Hepatocyte (in vitro differentiated cells): ENCODE data around the gene PDE4B.

Source experiments
- CTCF ChIP-seq: fragments of 200-600 bp; sonication (generic); IDR thresholded peaks from 2 replicates; pipeline ENCODE4 v1.5.1; 2016; ENCODE audit warnings: antibody characterized with exemption, mild to moderate bottlenecking; ENCODE audit not compliant: poor library complexity
- EZH2 ChIP-seq: fragments of 200-600 bp; sonication (generic); IDR thresholded peaks from 2 replicates; pipeline ENCODE4 v1.6.1; 2016; ENCODE audit warnings: antibody characterized with exemption, mild to moderate bottlenecking, borderline replicate concordance
- EZH2phosphoT487 ChIP-seq: fragments of 200-600 bp; sonication (generic); IDR thresholded peaks from one replicate; pipeline ENCODE4 v1.6.1; 2018; ENCODE audit warnings: antibody characterized with exemption, mild to moderate bottlenecking, low read depth, moderate library complexity; ENCODE audit not compliant: unreplicated experiment, severe bottlenecking

GRCh38 chr1:65872301-65872700, 79.6 kb downstream of the PDE4B start:
- TF ChIP-seq CTCF (no peak), EZH2phosphoT487 (no peak), EZH2 (no peak)
